ENCODE data around the gene PITX1. TPM values are rescaled to one million over a fixed set of nuclear protein-coding genes. Genes with fewer than 3 reads are reported as not detected.

The PITX1 gene
- total RNA-seq, 1 donor from 2014 or later = 89.6 TPM

DNA sequence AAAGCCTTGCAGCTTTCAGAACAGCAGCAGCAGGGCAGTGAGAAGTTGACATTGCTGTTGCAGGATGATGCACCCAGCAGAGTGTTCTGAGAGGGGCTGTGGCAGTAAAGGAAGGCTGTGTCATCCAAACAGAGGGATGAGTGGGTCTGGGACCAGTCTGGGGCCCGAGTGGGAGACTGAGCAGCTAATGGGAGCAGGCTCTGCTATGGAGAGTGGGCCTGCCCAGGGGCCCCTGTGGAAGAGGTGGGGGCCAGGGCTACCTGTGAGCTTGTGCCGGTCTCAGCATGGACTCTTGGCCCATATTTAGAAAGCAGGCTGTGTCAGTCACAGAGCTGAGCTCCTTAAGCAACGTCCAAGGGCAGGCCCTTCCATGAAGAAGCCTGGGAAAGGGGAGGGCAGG is 26.0 kb upstream of the PITX1 start:
- H3K36me3 Mint-ChIP-seq = no peaks in the 10 kb centered on the region
- H3K4me3 Mint-ChIP-seq = no peak overlapping the region
- no peaks in the 10 kb centered on the region for H3K9me3 Mint-ChIP-seq
- H3K27me3 Mint-ChIP-seq (ENCODE audit: low read depth) = peaks cover 86% of the 10 kb centered on the region
- H3K4me1 Mint-ChIP-seq = peaks cover 5% of the 10 kb centered on the region
- DNase-seq (ENCODE audit: low spot score in 2 of 2, unreplicated experiment in 2 of 2) = no peak
- TF ChIP-seq, protein P1, sequence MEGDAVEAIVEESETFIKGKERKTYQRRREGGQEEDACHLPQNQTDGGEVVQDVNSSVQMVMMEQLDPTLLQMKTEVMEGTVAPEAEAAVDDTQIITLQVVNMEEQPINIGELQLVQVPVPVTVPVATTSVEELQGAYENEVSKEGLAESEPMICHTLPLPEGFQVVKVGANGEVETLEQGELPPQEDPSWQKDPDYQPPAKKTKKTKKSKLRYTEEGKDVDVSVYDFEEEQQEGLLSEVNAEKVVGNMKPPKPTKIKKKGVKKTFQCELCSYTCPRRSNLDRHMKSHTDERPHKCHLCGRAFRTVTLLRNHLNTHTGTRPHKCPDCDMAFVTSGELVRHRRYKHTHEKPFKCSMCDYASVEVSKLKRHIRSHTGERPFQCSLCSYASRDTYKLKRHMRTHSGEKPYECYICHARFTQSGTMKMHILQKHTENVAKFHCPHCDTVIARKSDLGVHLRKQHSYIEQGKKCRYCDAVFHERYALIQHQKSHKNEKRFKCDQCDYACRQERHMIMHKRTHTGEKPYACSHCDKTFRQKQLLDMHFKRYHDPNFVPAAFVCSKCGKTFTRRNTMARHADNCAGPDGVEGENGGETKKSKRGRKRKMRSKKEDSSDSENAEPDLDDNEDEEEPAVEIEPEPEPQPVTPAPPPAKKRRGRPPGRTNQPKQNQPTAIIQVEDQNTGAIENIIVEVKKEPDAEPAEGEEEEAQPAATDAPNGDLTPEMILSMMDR (IDR thresholded peaks at IDR 0.05; ENCODE audit: unreplicated experiment) = no peak
- H3K27ac Mint-ChIP-seq = no peak overlapping the region

- Mint-ChIP-seq H3K9me3 (no peaks in the 10 kb centered on the region), H3K4me3 (no peak overlapping the region), H3K27me3 (ENCODE audit: low read depth) (peaks cover 86% of the 10 kb centered on the region), H3K27ac (no peak overlapping the region), H3K36me3 (no peaks in the 10 kb centered on the region), H3K4me1 (peaks cover 5% of the 10 kb centered on the region)
- TF ChIP-seq, protein P1 (IDR thresholded peaks at IDR 0.05; ENCODE audit: unreplicated experiment) = no peak
- no peak for DNase-seq (ENCODE audit: low spot score in 2 of 2, unreplicated experiment in 2 of 2)
Measured at GRCh38 chr5:135059000-135059923, 25.2 kb upstream of the PITX1 start.

DNA sequence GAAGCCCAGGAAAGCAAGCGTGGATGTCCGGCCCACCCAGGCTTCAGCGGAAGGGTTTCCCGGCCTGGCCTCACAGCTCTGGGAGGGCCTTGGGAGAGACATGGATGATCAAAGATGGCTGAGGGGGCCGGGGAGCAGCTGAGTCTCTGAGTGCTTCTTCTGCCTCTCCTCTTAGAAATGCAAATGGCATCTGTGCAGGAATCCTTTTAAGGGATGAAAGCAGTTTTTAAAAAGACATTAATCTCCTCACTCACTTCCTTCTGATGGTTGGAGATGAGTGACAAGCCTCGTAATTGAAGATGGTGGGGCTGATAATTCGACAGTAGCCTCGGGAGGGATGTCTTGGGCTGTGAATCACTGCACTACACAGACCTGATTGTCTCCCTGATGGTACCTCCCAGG is 24.3 kb upstream of the PITX1 start:
- no peak for DNase-seq (ENCODE audit: low spot score in 2 of 2, unreplicated experiment in 2 of 2)
- peaks cover 10% of the 10 kb centered on the region for H3K4me1 Mint-ChIP-seq
- H3K36me3 Mint-ChIP-seq = no peaks in the 10 kb centered on the region
- no peaks in the 10 kb centered on the region for H3K9me3 Mint-ChIP-seq
- peak overlapping the region; percentile 16 for H3K27ac Mint-ChIP-seq
- peaks cover 89% of the 10 kb centered on the region for H3K27me3 Mint-ChIP-seq (ENCODE audit: low read depth)
- H3K4me3 Mint-ChIP-seq = no peak overlapping the region
- TF ChIP-seq, protein P1 (IDR thresholded peaks at IDR 0.05; ENCODE audit: unreplicated experiment) = no peak

GRCh38 chr5:135057233-135057632 is 23.2 kb upstream of the PITX1 start:
- TF ChIP-seq, protein P1 (IDR thresholded peaks at IDR 0.05; ENCODE audit: unreplicated experiment) = no peak
- Mint-ChIP-seq H3K27me3 (ENCODE audit: low read depth) (peaks cover 92% of the 10 kb centered on the region), H3K27ac (no peak overlapping the region), H3K36me3 (no peaks in the 10 kb centered on the region), H3K4me3 (no peak overlapping the region), H3K9me3 (no peaks in the 10 kb centered on the region), H3K4me1 (peaks cover 15% of the 10 kb centered on the region)
- no peak for DNase-seq (ENCODE audit: low spot score in 2 of 2, unreplicated experiment in 2 of 2)

- no peaks in the 10 kb centered on the region for H3K36me3 Mint-ChIP-seq
- H3K27ac Mint-ChIP-seq = no peak overlapping the region
- H3K9me3 Mint-ChIP-seq = no peaks in the 10 kb centered on the region
- TF ChIP-seq, protein P1 (IDR thresholded peaks at IDR 0.05; ENCODE audit: unreplicated experiment) = no peak
- H3K27me3 Mint-ChIP-seq (ENCODE audit: low read depth) = peaks cover 92% of the 10 kb centered on the region
- peaks cover 20% of the 10 kb centered on the region for H3K4me1 Mint-ChIP-seq
- H3K4me3 Mint-ChIP-seq = no peak overlapping the region
- no peak for DNase-seq (ENCODE audit: low spot score in 2 of 2, unreplicated experiment in 2 of 2)
Measured at GRCh38 chr5:135056316-135057030, 22.4 kb upstream of the PITX1 start.

Measured in mesothelial cell of epicardium (in vitro differentiated cells).